HG02623 (cell line): ENCODE measurements around the gene KRTAP12-3.

Experiments
- ATAC-seq: cut with Tn5 transposase; IDR thresholded peaks from one replicate; pipeline ENCODE4 v1.9.1; 2021; ENCODE audit warnings: moderate library complexity; ENCODE audit not compliant: unreplicated experiment

Gene KRTAP12-3

DNA sequence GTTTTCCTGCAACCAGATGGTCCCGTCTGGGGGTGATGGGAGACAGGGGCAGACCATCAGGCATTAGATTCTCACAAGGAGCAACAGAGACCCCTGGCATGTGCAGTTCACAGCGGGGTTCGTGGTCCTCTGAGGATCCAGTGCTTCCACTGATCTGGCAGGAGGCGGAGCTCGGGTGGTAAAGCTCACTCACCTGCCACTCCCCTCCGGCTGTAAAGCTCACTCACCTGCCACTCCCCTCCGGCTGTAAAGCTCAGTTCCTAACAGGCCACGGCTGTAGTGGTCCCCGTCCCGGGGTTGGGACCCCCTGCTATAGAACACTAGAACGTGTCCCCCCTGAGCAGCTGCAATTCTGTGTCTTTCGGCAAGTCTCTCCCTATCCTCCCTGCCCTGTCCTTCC lies 43.8 kb downstream of the KRTAP12-3 start:
- no peak for ATAC-seq

DNA sequence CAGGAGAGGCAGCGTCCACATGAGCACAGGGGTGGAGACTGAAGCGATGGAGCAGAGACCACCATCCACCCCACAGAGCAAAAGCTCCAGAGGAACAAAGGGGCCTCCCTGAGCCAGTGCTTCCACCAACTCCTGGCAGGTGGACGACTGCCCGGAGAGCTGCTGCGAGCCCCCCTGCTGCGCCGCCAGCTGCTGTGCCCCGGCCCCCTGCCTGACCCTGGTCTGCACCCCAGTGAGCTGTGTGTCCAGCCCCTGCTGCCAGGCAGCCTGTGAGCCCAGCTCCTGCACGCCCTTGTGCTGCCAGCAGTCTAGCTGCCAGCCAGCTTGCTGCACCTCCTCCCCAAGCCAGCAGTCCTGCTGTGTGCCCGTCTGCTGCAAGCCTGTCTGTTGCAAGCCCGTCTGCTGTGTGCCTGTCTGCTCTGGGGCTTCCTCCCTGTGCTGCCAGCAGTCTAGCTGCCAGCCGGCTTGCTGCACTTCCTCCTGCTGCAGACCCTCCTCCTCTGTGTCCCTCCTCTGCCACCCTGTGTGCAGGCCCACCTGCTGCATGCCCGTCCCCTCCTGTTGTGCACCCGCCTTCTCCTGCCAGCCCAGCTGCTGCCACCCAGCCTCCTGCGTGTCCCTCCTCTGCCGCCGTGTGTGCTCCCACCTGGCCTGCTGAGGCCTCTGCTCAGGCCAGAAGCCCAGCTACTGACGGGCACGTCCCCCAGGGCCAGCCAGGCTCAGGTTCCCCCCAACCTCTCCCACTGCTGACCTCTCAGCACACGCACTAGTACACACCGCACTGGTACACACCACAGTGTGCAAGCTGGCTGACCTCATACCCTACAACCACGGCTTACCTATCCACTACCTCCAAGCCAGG lies 44.6 kb downstream of the KRTAP12-3 start:
- no peak for ATAC-seq

DNA sequence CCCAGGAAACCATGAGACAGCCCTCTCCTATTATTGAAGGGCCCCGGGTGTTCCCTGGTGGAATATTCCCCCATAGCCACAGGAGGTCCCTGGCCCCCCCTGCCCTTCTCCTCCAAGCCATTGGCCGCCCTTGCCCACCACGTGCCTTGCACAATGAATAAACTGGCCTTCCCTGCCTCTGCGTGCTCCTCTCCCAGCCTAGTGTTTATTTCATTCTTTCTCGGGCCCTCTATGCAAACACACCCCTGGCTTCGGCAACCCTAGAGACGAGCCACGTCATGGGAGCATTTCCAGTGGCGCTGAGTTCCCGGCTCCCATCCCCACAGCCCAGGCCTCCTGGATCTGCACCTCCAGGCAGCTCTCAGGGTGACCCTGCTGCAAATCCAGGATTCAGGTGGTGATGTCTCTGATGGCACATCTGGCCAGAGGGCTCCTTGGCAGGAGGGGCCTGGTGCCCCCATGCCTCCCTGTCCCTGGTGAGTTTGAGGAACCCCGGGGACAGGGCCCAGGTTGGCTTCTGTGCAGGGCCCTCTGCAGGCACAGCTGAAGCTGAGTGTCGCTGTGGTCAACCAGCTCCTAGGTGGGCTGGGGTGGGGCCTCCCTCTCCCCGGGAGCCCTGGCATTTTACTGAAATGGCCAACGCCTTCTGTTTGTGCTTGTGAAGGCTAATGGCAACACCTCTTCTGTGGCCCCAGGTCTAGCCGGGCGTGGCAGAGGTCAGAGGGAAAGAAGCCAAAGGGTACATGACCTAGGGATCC lies 45.4 kb downstream of the KRTAP12-3 start:
- ATAC-seq, result no peak

DNA sequence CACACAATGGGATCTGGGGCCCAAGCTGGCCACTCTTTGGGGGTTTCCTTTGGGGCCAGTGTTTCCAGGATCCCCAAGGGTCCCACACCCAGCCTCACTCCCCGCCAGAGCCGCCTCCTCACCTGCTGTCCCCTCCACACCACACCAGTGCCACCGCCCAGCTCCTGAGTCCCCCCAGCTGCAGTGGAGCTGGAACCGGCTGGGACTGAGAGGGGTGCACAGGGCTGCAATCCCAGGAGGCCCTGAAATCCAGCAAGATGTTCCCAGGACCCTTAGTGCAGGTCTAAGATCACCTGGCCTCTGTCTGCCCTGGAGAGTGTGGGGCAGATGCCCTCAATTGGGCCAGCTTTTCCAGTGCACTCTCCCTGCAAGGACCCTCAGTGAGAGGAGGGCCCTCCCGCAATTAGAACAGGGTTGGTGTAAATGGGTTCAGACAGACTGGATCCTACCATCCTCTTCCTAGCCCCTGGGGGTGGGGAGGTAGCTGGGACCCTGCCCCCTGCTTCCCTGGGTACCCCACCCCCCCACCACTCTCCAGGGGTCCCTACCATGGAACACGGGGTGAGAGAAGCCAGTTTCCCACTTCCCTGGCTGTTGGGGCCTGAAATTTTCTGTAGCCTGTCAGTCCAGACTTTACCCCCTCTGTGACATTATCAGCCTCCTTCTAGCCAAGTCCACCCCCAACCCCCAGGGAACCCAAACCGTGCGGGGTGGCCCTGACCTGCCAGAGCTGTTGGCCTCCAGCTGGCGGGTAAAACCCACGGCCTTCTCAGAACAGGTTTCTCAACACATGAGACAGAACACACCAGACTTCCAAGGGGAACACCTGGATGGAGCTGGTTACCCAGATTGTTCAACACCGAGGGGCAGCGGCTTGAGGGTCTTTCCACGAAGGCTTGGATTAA lies 46.3 kb downstream of the KRTAP12-3 start:
- ATAC-seq, result no peak

DNA sequence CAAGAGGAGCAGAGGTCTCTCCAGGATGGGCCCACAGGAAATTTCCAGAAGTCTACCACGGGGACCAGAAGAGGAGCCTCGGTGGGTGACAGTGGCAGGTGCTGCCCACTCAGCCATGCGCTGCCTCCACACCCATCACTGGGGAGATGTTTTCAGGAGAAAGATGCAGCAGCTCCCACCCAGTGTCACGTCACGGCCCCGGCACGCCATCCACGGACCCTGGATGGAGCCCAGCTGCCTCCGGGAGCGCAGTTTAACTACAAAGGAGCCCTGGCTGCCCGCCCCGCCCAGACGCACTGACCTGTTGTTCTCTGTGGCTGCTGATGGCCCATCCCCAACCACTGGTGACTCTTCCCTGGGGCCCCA lies 46.9 kb downstream of the KRTAP12-3 start:
- no peak for ATAC-seq

DNA sequence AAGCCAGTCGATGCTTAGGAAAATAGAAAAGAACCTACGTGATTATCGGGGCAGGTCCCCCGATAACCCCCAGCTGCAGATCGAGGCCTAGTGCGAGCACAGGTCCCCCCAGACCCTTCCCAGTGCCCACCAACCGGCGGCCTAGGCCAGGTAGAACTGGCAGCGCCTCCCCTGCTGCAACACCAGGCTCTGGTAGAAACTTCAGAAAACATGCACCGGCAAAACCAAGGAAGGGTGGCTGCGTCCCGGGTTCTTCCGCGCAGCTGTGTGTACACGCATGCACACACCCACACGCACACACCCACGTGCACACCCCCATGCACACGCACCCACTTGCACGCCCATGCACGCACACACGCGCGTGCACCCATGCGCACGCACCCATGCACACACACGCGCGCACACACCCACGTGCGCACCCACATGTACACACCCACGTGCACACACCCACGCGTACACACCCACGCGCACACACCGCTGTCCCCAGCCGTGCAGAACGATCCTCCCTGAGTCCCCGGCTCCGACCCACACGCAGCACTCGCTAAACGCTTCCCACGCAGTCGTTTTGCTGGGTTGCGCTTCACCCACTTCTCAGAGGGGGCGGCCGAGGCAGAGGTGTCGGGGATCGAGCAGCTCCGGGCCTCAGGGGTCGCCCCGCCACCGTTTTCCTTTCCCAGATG lies 48.4 kb downstream of the KRTAP12-3 start:
- no peak for ATAC-seq

DNA sequence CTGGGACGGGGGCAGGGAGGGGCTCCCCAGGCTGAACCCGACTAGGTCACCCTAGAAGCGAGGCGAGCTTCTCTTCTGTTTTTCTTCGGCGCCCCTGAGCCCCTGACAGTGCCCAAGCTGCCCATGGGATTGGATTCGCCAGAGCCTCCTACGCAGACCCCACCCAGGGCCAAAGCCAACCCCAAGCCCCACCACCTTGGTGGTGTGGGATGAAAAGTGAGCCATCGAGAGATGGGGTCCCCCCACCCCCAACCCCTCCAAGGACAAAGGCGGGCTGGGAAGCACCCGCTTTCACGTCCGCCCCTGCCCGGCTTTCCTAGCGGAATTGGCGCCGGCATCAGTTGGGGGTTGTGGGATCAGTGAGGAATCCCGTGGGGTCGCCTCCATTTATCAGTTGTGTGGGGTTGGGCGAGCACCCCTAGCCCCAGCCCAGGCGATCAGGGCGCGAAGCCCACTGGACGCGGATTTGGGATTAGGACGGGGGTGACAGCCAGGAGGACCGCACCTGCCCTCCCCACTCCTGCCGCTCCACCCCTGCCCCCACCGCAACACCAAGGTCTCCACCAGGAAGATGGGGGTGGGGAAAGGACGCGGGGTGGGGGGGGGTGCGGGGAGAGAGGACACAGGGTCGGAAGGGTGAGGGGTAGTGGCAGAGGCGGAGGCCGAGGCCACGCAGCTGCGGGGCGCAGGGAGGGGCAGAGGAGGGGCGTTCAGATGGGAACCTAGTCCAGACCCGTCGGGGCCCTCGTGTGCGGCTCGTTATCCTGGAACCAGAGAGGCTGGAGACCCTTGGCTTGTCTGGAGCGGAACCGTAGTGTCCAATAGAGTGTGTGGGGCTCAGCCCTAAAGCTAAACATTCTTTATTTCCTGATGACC lies 49.2 kb downstream of the KRTAP12-3 start:
- ATAC-seq, result no peak
